HG03039 (cell line): ENCODE results near the gene CDK5RAP2.

Source experiments
- ATAC-seq: cut with Tn5 transposase; IDR thresholded peaks from one replicate; pipeline ENCODE4 v1.9.1; 2021; ENCODE audit warnings: mild to moderate bottlenecking, moderate library complexity; ENCODE audit not compliant: unreplicated experiment

Gene CDK5RAP2

GRCh38 chr9:120439926-120440325 is 140.0 kb downstream of the CDK5RAP2 start:
- ATAC-seq = no peak

DNA sequence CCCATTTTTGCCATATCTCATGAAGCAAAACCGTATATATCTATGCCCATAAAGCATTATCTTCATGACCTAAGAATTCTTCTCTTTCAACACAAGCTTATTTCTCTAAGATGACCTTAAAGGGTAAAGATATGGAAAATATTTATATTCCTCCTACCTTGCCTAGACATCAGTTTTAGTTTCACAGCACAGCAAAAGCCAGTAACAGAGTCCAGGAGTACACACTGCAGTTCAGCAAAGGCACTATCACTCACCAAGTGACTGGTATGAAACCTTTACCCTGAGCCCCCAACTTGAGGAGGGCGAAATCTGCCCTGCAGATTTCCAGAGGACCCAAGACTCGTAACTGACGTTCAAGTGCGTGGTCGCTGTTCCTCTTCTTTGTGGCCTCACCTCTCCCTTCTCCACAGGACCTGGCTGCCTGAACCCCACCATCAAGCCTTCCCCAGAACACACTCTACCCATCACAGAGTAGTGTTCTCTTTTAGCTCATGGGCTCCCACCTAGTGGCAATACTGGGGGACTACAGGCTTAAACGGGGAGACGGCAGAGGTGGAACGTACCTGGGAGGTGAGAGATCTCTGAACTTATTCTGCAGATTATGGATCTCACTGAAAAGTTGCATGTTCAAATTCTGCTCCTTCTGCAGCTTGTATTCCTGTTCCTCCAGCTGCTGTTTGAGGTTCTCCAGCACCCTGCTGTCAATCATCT is 141.0 kb downstream of the CDK5RAP2 start:
- no peak for ATAC-seq

GRCh38 chr9:120438111-120438510 is 141.9 kb downstream of the CDK5RAP2 start:
- ATAC-seq = no peak

DNA sequence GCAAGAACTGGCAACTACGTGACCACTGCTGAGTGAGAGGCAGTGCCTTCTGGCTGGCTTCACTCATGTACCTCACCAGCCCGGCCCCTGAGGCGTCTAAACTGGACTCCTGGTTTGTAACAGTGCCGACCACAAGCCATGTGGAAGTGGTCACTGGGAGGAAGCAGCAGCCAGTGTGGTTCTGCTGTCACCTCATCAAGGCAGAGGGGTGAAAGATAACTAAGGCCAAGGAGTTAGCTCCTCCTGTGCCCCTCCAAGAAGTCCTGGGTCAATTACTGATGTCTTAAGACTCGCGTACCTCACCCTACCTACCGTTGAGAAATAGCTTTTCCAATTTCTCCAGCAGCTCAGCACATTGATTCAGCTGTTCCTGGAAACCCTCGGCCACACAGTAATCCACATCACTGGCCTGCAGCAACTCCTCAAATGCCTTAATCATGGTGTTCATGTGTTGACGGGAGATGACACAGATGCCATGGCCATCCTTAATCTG is 142.9 kb downstream of the CDK5RAP2 start:
- no peak for ATAC-seq

DNA sequence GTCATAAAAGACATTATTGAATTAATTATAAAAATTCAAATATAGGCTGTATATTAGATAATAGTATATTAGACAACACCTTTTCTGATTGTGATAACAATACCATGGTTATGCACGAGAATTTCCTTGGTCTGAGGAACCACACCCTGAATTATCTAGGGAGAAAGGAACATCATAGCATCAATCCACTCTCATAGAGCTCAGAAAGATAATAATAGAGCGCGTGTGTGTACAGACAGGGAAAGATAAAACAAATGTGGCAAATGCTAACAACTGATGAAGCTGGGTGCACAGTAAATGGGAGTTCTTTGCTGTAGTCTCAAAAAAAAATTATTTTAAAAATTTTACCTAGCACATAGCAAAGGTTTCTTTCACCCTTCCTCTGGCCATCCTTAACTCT is 143.5 kb downstream of the CDK5RAP2 start:
- ATAC-seq = no peak

DNA sequence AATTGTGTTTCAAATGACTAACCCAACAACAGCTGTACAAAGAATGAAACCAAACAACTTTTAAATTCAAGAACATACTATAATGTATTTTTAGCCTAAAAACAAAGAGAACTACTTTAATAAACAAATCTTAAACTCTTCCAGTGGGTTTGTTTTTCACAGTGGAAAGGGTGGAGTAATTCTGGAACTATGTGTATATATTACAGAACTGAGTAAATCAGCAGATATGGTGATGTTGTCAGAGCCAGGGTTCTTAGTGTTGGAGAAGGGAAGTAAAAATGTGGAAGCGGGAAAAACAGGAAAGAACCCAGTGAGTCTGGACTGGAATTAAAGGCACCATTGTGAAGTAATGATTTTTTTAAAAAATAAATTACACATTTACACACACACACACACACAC is 144.9 kb downstream of the CDK5RAP2 start:
- no peak for ATAC-seq

GRCh38 chr9:120434532-120434931 is 145.4 kb downstream of the CDK5RAP2 start:
- ATAC-seq = no peak

GRCh38 chr9:120433701-120434100 is 146.3 kb downstream of the CDK5RAP2 start:
- no peak for ATAC-seq

GRCh38 chr9:120432600-120432999 is 147.4 kb downstream of the CDK5RAP2 start:
- no peak for ATAC-seq

DNA sequence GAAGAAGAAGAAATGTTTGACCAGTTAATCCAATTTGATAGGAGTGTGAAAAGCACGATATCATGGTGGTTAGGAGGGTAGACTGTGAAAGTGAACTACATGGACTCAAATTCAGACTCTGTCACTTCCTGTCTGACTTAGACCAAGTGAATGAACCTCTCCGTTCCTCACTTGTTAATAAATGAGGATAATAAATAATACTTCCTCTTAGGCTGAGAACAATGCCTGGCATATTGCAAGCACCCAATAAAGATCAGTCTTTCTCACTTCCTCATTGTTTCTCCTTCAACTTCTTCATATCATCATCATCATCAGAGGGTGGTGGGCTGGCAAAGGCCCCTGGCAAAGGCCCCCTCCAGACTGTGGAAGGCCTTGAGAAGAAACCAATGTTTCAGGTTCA is 148.7 kb downstream of the CDK5RAP2 start:
- ATAC-seq = no peak

- ATAC-seq = no peak
Observed at GRCh38 chr9:120424248-120424647, 155.7 kb downstream of the CDK5RAP2 start.

- no peak for ATAC-seq
Observed at GRCh38 chr9:120423812-120424211, 156.2 kb downstream of the CDK5RAP2 start.

DNA sequence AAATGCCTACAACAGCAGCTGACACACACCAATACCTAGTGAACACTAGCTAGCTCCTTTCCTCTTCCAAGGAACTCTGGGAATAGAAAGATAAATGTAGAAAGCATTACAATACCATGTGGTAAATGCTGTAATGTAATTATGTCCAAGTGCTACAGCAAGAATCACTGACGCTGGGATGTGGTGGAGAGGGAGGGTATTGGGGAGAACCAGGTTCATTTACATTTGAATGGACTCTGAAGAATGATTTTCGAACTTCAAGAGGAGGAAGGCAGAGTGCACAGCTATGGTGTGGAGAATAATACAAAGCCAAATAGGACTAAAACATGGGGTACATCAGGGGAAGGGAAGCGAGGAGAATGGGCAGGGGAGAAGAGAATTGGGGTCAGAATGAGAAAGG is 158.0 kb downstream of the CDK5RAP2 start:
- ATAC-seq = no peak

DNA sequence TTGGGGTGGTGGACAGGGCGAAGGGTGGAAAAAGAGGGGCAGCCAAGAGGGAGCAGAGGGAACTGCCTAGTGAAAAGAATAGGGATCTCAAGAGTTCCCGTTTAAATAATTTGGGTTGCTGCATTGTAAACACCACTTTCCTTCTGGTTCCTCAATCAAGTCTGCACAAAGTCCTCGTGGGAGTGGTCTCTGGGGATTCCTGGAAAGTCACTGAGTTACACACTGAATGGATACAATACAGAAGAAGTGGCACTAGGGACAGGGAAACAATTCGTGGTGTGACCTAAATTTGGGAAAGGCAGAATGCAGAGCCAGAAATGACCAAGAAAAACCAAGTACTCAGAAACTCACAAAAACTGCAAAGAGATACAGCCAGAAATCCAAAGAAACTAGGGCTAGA is 161.7 kb downstream of the CDK5RAP2 start:
- ATAC-seq = no peak

DNA sequence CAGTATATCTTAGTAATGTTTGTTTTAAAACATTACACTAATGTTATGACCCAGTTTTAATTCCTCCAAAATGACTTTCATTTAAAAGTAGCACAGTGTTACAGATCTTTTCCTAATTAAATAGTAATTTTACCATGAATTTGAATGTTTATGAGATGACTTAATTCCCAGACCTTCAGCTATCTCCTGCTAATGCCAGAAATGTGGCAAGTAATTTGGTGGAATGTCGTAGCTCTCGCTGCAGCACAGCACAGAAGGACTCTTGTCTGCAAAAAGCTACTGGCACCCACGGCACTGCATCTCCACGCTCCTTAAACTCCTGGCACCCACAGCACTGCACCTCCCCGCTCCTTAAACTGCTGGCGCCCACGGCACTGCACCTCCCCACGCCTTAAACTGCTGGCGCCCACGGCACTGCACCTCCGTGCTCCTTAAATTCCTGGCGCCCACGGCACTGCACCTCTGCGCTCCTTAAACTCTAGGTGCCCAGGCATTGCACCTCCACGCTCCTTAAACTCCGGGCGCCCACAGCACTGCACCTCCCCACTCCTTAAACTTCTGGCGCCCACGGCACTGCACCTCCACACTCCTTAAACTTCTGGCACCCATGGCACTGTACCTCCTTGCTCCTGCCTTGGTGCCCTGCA is 163.1 kb downstream of the CDK5RAP2 start:
- ATAC-seq = no peak

DNA sequence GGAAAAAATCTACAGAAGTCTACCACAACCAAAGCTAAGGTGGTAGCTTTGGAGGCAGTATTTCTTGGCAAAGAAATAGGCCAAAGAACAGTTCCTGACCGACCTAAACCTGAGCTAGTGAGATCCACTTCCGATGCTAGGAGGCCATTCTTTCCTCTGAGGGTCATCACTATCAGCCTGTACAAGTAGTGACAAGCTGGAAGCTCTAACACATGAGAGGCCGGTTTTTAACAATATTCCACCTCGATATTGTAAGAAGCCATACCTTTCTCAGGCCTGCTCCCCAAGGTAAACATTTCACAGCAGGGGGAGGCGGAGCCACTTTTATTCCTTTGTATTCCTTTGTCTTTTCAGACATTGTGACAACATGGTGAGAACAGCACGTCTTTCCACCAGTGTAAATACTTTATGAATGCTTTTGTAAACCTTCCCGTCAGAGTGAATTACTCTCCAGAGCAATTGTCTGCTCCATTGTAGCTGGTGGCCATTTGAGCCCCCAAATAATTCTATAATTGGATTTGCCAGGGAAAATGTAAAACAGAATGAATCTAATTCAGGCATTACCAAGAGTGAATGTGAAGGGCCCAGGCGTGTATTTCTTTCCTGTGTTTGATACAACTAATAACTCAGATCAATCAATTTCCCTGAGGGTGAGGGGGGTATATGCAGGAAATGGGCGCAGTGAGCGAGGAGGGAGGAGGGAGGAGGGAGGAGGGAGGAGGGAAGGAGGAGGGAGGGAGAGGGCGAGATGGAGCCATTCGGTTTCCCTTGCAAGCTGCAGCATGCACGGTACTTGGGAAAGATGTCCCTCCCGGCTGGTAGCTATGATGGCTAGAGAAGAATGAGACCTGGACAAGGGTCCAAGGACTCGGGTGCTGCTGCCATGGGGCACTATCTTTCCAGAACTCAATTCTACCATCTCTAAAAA is 166.6 kb downstream of the CDK5RAP2 start:
- no peak for ATAC-seq

GRCh38 chr9:120412425-120412951 is 167.5 kb downstream of the CDK5RAP2 start:
- ATAC-seq = no peak

- no peak for ATAC-seq
Observed at GRCh38 chr9:120411862-120412424, 168.0 kb downstream of the CDK5RAP2 start.

- ATAC-seq = no peak
Observed at GRCh38 chr9:120410925-120411501, 169.0 kb downstream of the CDK5RAP2 start.

DNA sequence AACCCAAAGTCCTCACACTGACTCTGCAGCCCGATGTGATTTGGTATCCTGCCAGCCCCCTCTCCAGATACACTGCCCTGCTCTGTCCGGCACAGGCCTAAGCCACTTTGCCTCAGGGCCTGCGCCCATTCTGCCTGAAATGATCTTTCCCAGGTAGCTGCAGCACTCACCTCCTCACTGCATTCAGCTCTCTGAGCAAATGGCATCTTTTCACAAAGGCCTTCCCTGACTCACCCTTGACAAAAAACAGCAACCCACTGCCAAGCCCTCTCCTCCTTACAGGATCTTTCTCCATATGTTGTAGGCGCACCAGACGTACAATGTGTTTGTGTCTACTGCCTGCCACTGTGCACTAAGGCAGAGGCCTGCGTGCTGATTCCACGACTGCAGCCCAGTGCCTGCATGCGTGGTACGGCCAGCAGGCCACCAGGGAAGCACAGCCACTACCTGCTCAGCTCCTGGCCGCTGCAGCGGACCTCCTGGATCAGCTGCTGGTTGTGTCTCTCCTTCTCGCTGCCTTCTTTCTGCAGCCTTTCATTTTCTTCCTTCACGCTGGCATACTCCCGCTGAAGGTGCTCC is 171.2 kb downstream of the CDK5RAP2 start:
- ATAC-seq = no peak
